ENCODE results near the gene SNTG2. TPM values are rescaled to one million over a fixed set of nuclear protein-coding genes. Genes with fewer than 3 reads are reported as not detected.
"Not testable (repeated sequence)": the region's sequence is repeated elsewhere in the genome, so short reads cannot be mapped to it uniquely, and the experiment has no call there.

Gene SNTG2
- total RNA-seq, 2 donors from 2014 or later = 0.72 to 1.0 TPM

- Histone ChIP-seq H3K4me3 (no peak overlapping the region), H3K9me3 (no peaks in the 10 kb centered on the region), H3K27ac (no peak overlapping the region), H3K27me3 (no peaks in the 10 kb centered on the region), H3K4me1 (no peaks in the 10 kb centered on the region), H3K36me3 (no peaks in the 10 kb centered on the region), H3K9ac (ENCODE audit: low read depth in 2 of 2, low read length in 2 of 2) (no peak overlapping the region)
- no peak for DNase-seq
- no peak for TF ChIP-seq CTCF (IDR thresholded peaks at IDR 0.05)
- intact Hi-C loops (cut with DNase I) = no loop called here
These were observed 431.0 kb downstream of the SNTG2 start for GRCh38 chr2:1381644-1382043.

GRCh38 chr2:1387954-1388725 is 437.5 kb downstream of the SNTG2 start:
- H3K4me1 ChIP-seq; DNase-seq; H3K9me3 ChIP-seq; H3K36me3 ChIP-seq; H3K27ac ChIP-seq; intact Hi-C loops (cut with DNase I); H3K4me3 ChIP-seq; H3K9ac ChIP-seq (ENCODE audit: low read depth in 2 of 2, low read length in 2 of 2); H3K27me3 ChIP-seq: not testable (repeated sequence)

GRCh38 chr2:1390118-1390517 is 439.5 kb downstream of the SNTG2 start:
- H3K4me3 ChIP-seq; H3K9me3 ChIP-seq; H3K9ac ChIP-seq (ENCODE audit: low read depth in 2 of 2, low read length in 2 of 2); H3K36me3 ChIP-seq; DNase-seq; H3K27ac ChIP-seq; intact Hi-C loops (cut with DNase I); H3K27me3 ChIP-seq; H3K4me1 ChIP-seq: not testable (repeated sequence)

GRCh38 chr2:1393321-1393720 is 442.7 kb downstream of the SNTG2 start:
- Histone ChIP-seq H3K27me3 (no peaks in the 10 kb centered on the region), H3K4me1 (no peaks in the 10 kb centered on the region), H3K36me3 (no peaks in the 10 kb centered on the region), H3K9ac (ENCODE audit: low read depth in 2 of 2, low read length in 2 of 2) (no peak overlapping the region), H3K27ac (no peak overlapping the region), H3K9me3 (no peaks in the 10 kb centered on the region), H3K4me3 (no peak overlapping the region)
- DNase-seq = no peak
- no peak for TF ChIP-seq CTCF (IDR thresholded peaks at IDR 0.05)
- intact Hi-C loops (cut with DNase I) = no loop called here

GRCh38 chr2:1394709-1395408 is 444.2 kb downstream of the SNTG2 start:
- intact Hi-C loops (cut with DNase I) = no loop called here
- no peak for TF ChIP-seq CTCF (IDR thresholded peaks at IDR 0.05)
- H3K27ac ChIP-seq = no peak overlapping the region
- no peaks in the 10 kb centered on the region for H3K36me3 ChIP-seq
- no peak for DNase-seq
- no peaks in the 10 kb centered on the region for H3K4me1 ChIP-seq
- H3K9ac ChIP-seq (ENCODE audit: low read depth in 2 of 2, low read length in 2 of 2) = no peak overlapping the region
- no peaks in the 10 kb centered on the region for H3K9me3 ChIP-seq
- H3K4me3 ChIP-seq = no peak overlapping the region
- no peaks in the 10 kb centered on the region for H3K27me3 ChIP-seq

GRCh38 chr2:1397350-1397749 is 446.7 kb downstream of the SNTG2 start:
- intact Hi-C loops (cut with DNase I) = no loop called here

More at GRCh38 chr2:1397350-1397749, 446.7 kb downstream of the SNTG2 start:
- Histone ChIP-seq H3K4me1 (no peaks in the 10 kb centered on the region), H3K27ac (no peak overlapping the region), H3K4me3 (no peak overlapping the region), H3K36me3 (no peaks in the 10 kb centered on the region), H3K9ac (ENCODE audit: low read depth in 2 of 2, low read length in 2 of 2) (no peak overlapping the region), H3K27me3 (no peaks in the 10 kb centered on the region), H3K9me3 (no peaks in the 10 kb centered on the region)
- no peak for DNase-seq
- TF ChIP-seq CTCF (IDR thresholded peaks at IDR 0.05) = no peak
